Esophagus muscularis mucosa (tissue), 4 donors: ENCODE results near the gene ABCA3. TPM values are rescaled to one million over a fixed set of nuclear protein-coding genes. Genes with fewer than 3 reads are reported as not detected.

Experiments
- DNase-seq: peaks from one replicate; pipeline ENCODE4 v3.0.0-alpha.2; 2017; ENCODE audit errors: extremely low spot score
- H3K27ac ChIP-seq, 4 donors: fragments of 200-600 bp; sonication (generic); replicated peaks in 1 of 4; 1 replicate in 3 of 4; 2 replicates in 1 of 4; pipeline ENCODE4 v1.5.1; 2016 to 2019; ENCODE audit warnings: mild to moderate bottlenecking in 1 of 4
- H3K27me3 ChIP-seq, 4 donors: fragments of 200-600 bp; sonication (generic); one replicate each; pipeline versions ENCODE4 v1.5.1 to v1.6.0; 2016 to 2019
- H3K36me3 ChIP-seq, 4 donors: fragments of 200-600 bp; sonication (generic); one replicate each; pipeline ENCODE4 v1.5.1; 2016 to 2019
- H3K4me1 ChIP-seq, 4 donors: fragments of 200-600 bp; sonication (generic); one replicate each; pipeline ENCODE4 v1.5.1; 2016 to 2019
- H3K4me3 ChIP-seq, 4 donors: fragments of 200-600 bp; sonication (generic); 1 replicate in 2 of 4; 2 replicates in 2 of 4; pipeline ENCODE4 v1.5.1; 2016 to 2019; ENCODE audit warnings: mild to moderate bottlenecking in 4 of 4, moderate library complexity in 1 of 4
- H3K9me3 ChIP-seq, 4 donors: fragments of 200-600 bp; sonication (generic); 1 replicate in 3 of 4; 2 replicates in 1 of 4; pipeline ENCODE4 v1.5.1; 2016 to 2019
- EP300 ChIP-seq: sonication (generic); formaldehyde crosslinking; IDR thresholded peaks from one replicate; pipeline ENCODE4 v1.6.1; 2017; ENCODE audit warnings: antibody characterized with exemption
- POLR2A ChIP-seq: fragments of 450-650 bp; IDR thresholded peaks from one replicate; pipeline ENCODE4 v1.6.1; 2017; ENCODE audit warnings: antibody characterized with exemption, moderate library complexity, mild to moderate bottlenecking, low read depth
- POLR2AphosphoS5 ChIP-seq, 2 donors: sonication (generic); formaldehyde crosslinking; IDR thresholded peaks; one replicate each; pipeline ENCODE4 v1.6.1; 2017; ENCODE audit warnings: antibody characterized with exemption in 2 of 2
- WGBS: methylation state at CpG from one replicate; pipeline ENCODE4 v1.1.5; 2018; 5-methylcytosine and 5-hydroxymethylcytosine counted together
- intact Hi-C: fragments of 100-400 bp; cut with DNase I; formaldehyde crosslinking; loops from one replicate; pipeline ENCODE4 v1.15.1; 2023
- total RNA-seq, 4 donors: library from RNA; depleted of rRNA; stranded (reverse); fragments of >200 nt; gene quantifications; one replicate each; pipeline versions ENCODE4 v1.1.0 to v1.2.1, GENCODE V29; 2016
- TF ChIP-seq, protein P1 (sequence below), 3 experiments: fragments of 200-600 bp in 2 of 3; fragments of 450-650 bp in 1 of 3; sonication (generic) in 2 of 3; IDR thresholded peaks; one replicate each; pipeline ENCODE4 v1.5.1; 2017 to 2019; ENCODE audit warnings: antibody characterized with exemption in 3 of 3, mild to moderate bottlenecking in 2 of 3, moderate library complexity in 1 of 3

Gene ABCA3
- total RNA-seq, 4 donors from 2014 or later, result 10.4 to 30.7 (median 18.1) TPM

DNA sequence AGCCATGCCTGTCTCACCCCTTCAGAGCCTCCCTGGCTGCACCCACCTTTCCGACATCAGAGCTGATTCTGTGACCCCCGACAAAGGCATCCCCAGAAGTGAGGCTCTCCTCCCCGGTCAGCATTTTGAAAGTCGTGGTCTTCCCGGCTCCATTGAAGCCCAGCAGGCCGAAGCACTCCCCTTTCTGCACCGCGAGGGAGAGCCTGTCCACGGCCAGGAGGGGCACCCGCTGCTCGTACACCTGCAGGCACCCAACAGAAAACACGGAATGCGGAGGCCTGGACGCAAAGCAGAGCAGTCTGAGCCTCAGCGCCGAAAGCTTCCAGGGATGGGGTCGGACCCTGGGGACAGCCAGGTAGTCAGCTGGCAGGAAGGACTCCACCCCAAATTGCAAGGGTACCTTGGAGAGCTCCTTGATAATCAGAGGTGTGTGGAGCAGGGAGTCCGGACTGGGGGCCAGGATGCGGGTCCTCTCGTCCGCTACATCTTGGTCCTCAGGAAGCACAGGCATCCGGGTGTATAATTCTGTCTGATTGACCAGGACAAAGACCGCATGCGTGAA, 59.5 kb downstream of the ABCA3 start:
- H3K4me1 ChIP-seq, result no peaks in the 10 kb centered on the region
- H3K4me3 ChIP-seq, result no peak overlapping the region
- intact Hi-C loops, result no loop called here
- no peak for DNase-seq
- H3K36me3 ChIP-seq, result peaks cover 11 to 92% (median 68%) of the 10 kb centered on the region in 4 donors
- H3K27me3 ChIP-seq, result no peaks in the 10 kb centered on the region
- H3K27ac ChIP-seq, result no peak overlapping the region
- TF ChIP-seq POLR2A, result no peak
- no peak for TF ChIP-seq POLR2AphosphoS5 (IDR thresholded peaks at IDR 0.05)
- TF ChIP-seq, protein P1, sequence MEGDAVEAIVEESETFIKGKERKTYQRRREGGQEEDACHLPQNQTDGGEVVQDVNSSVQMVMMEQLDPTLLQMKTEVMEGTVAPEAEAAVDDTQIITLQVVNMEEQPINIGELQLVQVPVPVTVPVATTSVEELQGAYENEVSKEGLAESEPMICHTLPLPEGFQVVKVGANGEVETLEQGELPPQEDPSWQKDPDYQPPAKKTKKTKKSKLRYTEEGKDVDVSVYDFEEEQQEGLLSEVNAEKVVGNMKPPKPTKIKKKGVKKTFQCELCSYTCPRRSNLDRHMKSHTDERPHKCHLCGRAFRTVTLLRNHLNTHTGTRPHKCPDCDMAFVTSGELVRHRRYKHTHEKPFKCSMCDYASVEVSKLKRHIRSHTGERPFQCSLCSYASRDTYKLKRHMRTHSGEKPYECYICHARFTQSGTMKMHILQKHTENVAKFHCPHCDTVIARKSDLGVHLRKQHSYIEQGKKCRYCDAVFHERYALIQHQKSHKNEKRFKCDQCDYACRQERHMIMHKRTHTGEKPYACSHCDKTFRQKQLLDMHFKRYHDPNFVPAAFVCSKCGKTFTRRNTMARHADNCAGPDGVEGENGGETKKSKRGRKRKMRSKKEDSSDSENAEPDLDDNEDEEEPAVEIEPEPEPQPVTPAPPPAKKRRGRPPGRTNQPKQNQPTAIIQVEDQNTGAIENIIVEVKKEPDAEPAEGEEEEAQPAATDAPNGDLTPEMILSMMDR (IDR thresholded peaks at IDR 0.05), result no peak
- no peak for TF ChIP-seq EP300
- 86% methylated on average over 19 of the region's 24 CpGs for WGBS
- H3K9me3 ChIP-seq, result no peaks in the 10 kb centered on the region

DNA sequence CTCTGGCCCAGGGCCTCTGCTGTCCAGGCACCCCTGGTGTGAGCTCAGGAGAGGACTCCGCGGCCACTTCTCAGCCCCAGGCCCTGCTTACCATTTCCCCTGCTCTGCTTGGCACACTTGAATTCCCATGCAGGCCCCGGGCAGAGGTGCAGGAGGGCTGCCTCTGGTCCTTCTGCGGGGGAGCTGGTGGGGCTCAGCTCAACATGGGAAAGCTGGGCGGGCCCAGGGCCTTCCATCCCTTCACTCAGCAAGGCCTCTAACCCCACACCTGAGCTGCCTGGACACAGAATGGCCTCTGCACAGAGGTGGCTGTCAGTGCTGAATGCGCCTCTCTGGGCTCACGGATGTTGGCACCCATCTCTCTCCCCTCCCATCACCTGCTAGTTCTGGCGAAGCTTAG, 60.1 kb downstream of the ABCA3 start:
- peaks cover 11 to 90% (median 64%) of the 10 kb centered on the region in 4 donors for H3K36me3 ChIP-seq
- WGBS, result 95% methylated on average over 8 of the region's 8 CpGs
- TF ChIP-seq POLR2AphosphoS5 (IDR thresholded peaks at IDR 0.05) (no peak), POLR2A (no peak), EP300 (no peak)
- TF ChIP-seq, protein P1 (IDR thresholded peaks at IDR 0.05), result no peak
- intact Hi-C loops, result no loop called here
- no peak overlapping the region for H3K27ac ChIP-seq
- no peaks in the 10 kb centered on the region for H3K4me1 ChIP-seq
- H3K9me3 ChIP-seq, result no peaks in the 10 kb centered on the region
- no peaks in the 10 kb centered on the region for H3K27me3 ChIP-seq
- DNase-seq, result no peak
- H3K4me3 ChIP-seq, result no peak overlapping the region

- DNase-seq, result no peak
- no peaks in the 10 kb centered on the region for H3K27me3 ChIP-seq
- peaks cover 11 to 77% (median 51%) of the 10 kb centered on the region in 4 donors for H3K36me3 ChIP-seq
- TF ChIP-seq EP300, result no peak
- no peak for TF ChIP-seq POLR2A
- TF ChIP-seq POLR2AphosphoS5 (IDR thresholded peaks at IDR 0.05), result no peak
- TF ChIP-seq, protein P1 (IDR thresholded peaks at IDR 0.05), result no peak
- WGBS, result 89% methylated on average over 24 of the region's 26 CpGs
- H3K27ac ChIP-seq, result no peak overlapping the region
- intact Hi-C loops, result no loop called here
- H3K4me3 ChIP-seq, result no peak overlapping the region
- H3K9me3 ChIP-seq, result no peaks in the 10 kb centered on the region
- no peaks in the 10 kb centered on the region for H3K4me1 ChIP-seq
Observed at GRCh38 chr16:2278956-2279800, 61.4 kb downstream of the ABCA3 start.

- TF ChIP-seq POLR2AphosphoS5 (IDR thresholded peaks at IDR 0.05) (no peak), POLR2A (no peak), EP300 (no peak)
- TF ChIP-seq, protein P1 (IDR thresholded peaks at IDR 0.05), result no peak
- 87% methylated on average over 3 of the region's 14 CpGs for WGBS
- Histone ChIP-seq H3K4me1 (no peaks in the 10 kb centered on the region), H3K36me3 (peaks cover 11 to 70% (median 41%) of the 10 kb centered on the region in 4 donors), H3K27ac (no peak overlapping the region), H3K9me3 (no peaks in the 10 kb centered on the region), H3K27me3 (no peaks in the 10 kb centered on the region), H3K4me3 (no peak overlapping the region)
- no peak for DNase-seq
- intact Hi-C loops, result no loop called here
Observed at GRCh38 chr16:2278272-2278608, 62.3 kb downstream of the ABCA3 start.
